GM13976 (cell line): ENCODE data around the gene TJAP1.
"Not testable (repeated sequence)": the region's sequence is repeated elsewhere in the genome, so short reads cannot be mapped to it uniquely, and the experiment has no call there.

ENCODE experiments used
- DNase-seq: peaks from one replicate; pipeline ENCODE4 v3.0.0; 2012; ENCODE audit warnings: low spot score
- in situ Hi-C: fragments of 300-500 bp; cut with MboI; formaldehyde crosslinking; loops from one replicate; pipeline ENCODE4 v1.12.0; 2022; ENCODE audit warnings: low sequenced_read_pairs, mixed read lengths, inconsistent platforms; ENCODE audit not compliant: unreplicated experiment
- TF ChIP-seq, protein P1 (sequence below): IDR thresholded peaks from 2 replicates; pipeline ENCODE4 v1.5.1; 2012; ENCODE audit warnings: borderline replicate concordance, mild to moderate bottlenecking; ENCODE audit not compliant: insufficient read depth; ENCODE audit errors: extremely low read depth, missing control alignments, control extremely low read depth

TJAP1 gene

DNA sequence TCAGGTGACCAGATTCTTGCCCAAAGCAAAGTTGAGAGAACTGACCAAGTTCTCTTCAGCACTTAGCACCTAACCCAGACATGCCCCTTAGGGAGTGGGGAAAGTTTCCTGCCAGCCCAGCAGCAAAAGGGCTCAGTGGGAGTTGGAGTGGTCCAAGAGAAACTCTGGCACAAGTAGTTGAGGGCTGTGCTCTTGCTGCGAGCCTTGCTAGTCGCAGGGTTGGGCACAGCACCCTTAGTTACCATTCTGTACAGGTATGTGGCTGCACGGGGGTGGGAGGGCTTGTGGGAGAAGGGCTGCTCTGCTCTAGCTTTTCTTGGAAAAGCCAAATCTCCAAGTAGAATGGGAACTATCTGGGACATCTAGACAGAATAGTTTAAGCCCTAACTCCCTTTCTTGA lies 45.9 kb downstream of the TJAP1 start:
- DNase-seq: no peak
- TF ChIP-seq, protein P1, sequence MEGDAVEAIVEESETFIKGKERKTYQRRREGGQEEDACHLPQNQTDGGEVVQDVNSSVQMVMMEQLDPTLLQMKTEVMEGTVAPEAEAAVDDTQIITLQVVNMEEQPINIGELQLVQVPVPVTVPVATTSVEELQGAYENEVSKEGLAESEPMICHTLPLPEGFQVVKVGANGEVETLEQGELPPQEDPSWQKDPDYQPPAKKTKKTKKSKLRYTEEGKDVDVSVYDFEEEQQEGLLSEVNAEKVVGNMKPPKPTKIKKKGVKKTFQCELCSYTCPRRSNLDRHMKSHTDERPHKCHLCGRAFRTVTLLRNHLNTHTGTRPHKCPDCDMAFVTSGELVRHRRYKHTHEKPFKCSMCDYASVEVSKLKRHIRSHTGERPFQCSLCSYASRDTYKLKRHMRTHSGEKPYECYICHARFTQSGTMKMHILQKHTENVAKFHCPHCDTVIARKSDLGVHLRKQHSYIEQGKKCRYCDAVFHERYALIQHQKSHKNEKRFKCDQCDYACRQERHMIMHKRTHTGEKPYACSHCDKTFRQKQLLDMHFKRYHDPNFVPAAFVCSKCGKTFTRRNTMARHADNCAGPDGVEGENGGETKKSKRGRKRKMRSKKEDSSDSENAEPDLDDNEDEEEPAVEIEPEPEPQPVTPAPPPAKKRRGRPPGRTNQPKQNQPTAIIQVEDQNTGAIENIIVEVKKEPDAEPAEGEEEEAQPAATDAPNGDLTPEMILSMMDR: no peak
- in situ Hi-C loops: no loop called here

DNA sequence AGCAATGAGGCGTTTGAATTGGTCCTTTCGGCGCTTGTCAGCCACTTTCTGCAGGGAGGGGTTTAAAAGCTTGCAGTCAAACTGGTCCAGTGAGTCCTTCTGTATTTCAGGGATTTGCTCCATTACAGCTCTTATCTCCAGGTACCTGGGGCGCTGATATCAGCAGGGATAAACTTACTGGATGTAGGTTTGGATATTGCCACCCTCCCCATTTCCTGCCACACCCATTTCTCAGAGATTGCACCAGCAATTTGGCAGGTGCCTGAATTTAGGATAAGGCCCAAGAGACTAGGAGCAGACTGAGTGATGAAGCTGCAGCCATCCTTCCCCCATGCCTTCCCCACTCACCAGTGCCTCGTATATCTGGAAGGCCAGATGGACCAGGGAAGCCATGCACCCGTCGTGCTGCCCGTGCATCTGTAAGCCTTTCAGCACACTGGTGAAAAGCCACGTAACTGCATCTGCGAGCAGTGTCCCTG lies 47.2 kb downstream of the TJAP1 start:
- TF ChIP-seq, protein P1: no peak
- in situ Hi-C loops: no loop called here
- DNase-seq: no peak

DNA sequence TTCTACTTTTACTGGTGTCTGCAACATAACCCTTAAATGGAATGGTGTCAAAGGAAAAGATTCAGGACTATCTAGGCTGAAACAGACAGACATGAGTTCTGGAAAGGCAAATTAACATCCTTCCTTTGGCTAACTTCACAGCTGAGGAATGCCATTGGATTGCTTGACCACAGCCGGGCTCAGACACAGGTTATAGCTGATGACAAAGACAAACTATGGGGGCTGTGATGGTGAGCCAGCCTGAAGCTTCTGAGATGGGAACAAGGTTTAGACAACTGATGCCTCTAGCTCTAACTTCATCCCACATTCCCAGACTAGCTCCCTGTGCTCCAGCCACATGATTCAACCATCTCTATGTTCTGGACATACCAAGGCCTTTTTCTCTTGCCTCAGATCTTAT lies 54.8 kb downstream of the TJAP1 start:
- DNase-seq: no peak
- in situ Hi-C loops: no loop called here
- TF ChIP-seq, protein P1: no peak

DNA sequence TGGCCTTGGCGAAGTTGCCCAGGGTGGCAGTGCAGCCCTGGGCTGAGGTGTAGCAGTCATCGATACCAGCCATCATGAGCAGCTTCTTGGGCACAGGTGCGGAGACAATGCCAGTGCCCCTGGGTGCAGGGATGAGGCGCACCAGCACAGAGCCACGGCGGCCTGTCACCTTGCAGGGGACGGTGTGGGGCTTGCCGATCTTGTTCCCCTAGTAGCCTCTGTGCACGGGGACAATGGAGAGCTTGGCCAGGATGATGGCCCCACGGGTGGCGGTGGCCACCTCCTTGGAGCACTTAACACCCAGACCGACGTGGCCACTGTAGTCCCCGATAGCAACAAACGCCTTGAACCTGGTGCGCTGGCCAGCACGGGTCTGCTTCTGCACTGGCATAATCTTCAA lies 61.6 kb downstream of the TJAP1 start:
- in situ Hi-C loops: not testable (repeated sequence)

DNA sequence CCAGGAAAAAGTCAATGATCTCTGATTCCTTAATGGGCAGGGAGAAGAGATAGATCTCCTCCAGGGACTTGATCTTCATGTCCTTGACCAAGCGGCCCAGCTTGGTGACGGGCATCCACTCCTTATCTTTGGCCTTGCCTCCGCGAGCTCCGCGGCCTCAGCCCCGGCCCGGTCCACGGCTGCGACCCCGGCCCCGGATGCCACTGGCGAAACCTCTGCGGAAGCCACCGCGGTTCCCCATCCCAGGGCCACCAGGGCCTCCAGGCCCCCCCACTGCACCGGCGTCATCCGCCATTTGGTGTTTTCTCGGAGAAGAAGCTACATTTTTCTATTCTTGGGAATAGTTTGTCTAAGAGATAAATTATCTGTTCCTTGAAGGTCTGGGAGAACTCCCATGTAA lies 62.0 kb downstream of the TJAP1 start:
- DNase-seq, in situ Hi-C loops: not testable (repeated sequence)

More for the DNA sequence above, 61.6 kb downstream of the TJAP1 start:
- DNase-seq: not testable (repeated sequence)

DNA sequence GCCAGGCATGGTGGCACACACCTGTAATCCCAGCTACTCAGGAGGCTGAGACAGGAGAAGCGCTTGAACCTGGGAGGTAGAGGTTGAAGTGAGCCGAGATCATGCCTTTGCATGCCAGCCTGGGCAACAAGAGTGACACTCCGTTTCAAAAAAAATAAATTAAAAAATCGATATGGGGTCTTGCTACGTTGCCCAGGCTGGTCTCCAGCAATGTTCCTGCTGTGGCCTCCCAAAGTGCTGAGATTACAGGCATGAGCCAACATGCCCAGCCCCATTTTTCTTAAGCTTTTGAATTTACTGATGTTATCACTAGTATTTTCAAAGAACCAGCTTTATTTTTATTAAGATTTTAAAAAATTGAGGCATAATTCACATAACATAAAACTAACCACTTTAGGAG lies 63.1 kb downstream of the TJAP1 start:
- DNase-seq: no peak
- TF ChIP-seq, protein P1: no peak
- in situ Hi-C loops: no loop called here

DNA sequence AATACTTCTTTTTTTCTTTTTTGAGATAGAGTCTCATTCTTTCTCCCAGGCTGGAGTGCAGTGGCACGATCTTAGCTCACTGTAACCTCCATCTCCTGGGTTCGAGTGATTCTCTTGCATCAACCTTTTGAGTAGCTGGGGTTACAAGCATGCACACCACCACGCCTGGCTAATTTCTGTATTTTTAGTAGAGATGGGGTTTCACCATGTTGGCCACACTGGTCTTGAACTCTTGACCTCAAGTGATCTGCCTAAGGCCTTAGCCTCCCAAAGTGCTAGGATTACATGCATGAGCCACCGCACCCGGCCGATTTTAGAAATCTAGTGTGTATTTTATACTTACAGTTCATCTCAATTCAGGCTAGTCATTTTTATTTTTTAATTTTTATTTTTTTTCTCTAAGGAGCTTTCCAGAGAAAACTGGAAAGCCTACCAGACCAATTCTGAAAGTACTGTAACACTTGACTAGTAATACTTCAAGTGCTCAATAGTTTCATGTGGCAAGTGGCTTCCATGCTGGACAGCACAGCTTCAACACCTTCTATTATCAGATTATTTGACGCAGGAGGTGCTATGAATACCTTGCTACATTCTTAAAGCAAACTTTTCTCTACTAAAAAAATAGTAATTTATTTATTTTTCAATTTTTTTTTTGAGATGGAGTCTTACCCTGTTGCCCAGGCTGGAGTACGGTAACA lies 64.6 kb downstream of the TJAP1 start:
- in situ Hi-C loops: no loop called here
- DNase-seq: peak; percentile 41
- TF ChIP-seq, protein P1: no peak

DNA sequence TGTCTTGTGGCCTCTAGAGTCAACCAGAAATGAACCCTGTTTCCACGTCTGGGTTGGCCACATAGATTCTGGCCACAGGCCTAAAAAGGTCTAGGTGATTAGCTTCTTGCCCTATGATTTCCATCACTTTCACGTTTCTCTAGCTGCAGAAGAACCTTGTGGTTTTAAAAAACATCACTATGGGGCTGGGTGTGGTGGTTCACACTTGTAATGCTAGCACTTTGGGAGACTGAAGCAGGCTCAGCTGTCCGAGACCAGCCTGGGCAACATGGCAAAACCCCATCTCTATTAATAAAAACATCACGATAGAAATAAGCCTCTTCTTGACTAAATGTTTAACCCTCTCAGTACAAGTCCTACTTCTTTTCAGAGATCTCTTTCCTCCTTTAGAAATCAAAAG lies 67.1 kb downstream of the TJAP1 start:
- no peak for DNase-seq
- TF ChIP-seq, protein P1: no peak
- in situ Hi-C loops: no loop called here
